GM23338 (cell line): Measurements from ENCODE around the gene ZNF438. TPM values are rescaled to one million over a fixed set of nuclear protein-coding genes. Genes with fewer than 3 reads are reported as not detected.

Experiments
- ATAC-seq: fragments of 200-7000 bp; cut with Tn5 transposase; 3 replicates; pipeline ENCODE4 v1.9.1; 2020
- DNase-seq: peaks from one replicate; pipeline ENCODE4 v3.0.0-alpha.2; 2015; ENCODE audit warnings: low spot score
- H2AFZ ChIP-seq: fragments of 200-600 bp; sonication (generic); 2 replicates; pipeline ENCODE4 v1.8.0; 2016; ENCODE audit warnings: antibody characterized with exemption, mild to moderate bottlenecking, moderate library complexity
- H3F3A ChIP-seq: fragments of 200-600 bp; sonication (generic); replicated peaks from 2 replicates; pipeline ENCODE4 v1.8.0; 2017; ENCODE audit warnings: antibody characterized with exemption, mixed run types, low read depth
- H3K27ac ChIP-seq: fragments of 200-600 bp; sonication (generic); 2 replicates; pipeline ENCODE4 v1.6.1; 2016; ENCODE audit warnings: low read depth
- H3K27me3 ChIP-seq: fragments of 200-600 bp; sonication (generic); 2 replicates; pipeline ENCODE4 v1.8.0; 2016; ENCODE audit warnings: mild to moderate bottlenecking, mixed run types, moderate library complexity; ENCODE audit not compliant: insufficient read depth
- H3K36me3 ChIP-seq: fragments of 200-600 bp; sonication (generic); 2 replicates; pipeline ENCODE4 v1.8.0; 2016; ENCODE audit warnings: mild to moderate bottlenecking; ENCODE audit not compliant: insufficient read depth
- H3K4me1 ChIP-seq: fragments of 200-600 bp; sonication (generic); 2 replicates; pipeline ENCODE4 v1.8.0; 2016; ENCODE audit warnings: mild to moderate bottlenecking, moderate library complexity; ENCODE audit not compliant: insufficient read depth
- H3K4me2 ChIP-seq: fragments of 200-600 bp; sonication (generic); 2 replicates; pipeline ENCODE4 v1.7.1; 2017; ENCODE audit warnings: mixed run types
- H3K4me3 ChIP-seq: fragments of 200-600 bp; sonication (generic); 2 replicates; pipeline ENCODE4 v1.6.1; 2016; ENCODE audit warnings: mixed run types
- H3K79me2 ChIP-seq: fragments of 200-600 bp; sonication (generic); replicated peaks from 2 replicates; pipeline ENCODE4 v1.8.0; 2017; ENCODE audit warnings: mild to moderate bottlenecking; ENCODE audit not compliant: insufficient read depth
- H3K9me2 ChIP-seq: fragments of 200-600 bp; sonication (generic); 2 replicates; pipeline ENCODE4 v1.8.0; 2017; ENCODE audit not compliant: insufficient read depth
- H4K20me1 ChIP-seq: fragments of 200-600 bp; sonication (generic); replicated peaks from 2 replicates; pipeline ENCODE4 v1.8.0; 2017; ENCODE audit warnings: mild to moderate bottlenecking; ENCODE audit not compliant: insufficient read depth
- H3K27ac Mint-ChIP-seq: 2 replicates; pipeline ENCODE4 v1.8.0; 2020; ENCODE audit warnings: inconsistent platforms, mild to moderate bottlenecking, moderate library complexity, mixed read lengths
- H3K27me3 Mint-ChIP-seq: 3 replicates; pipeline ENCODE4 v1.8.0; 2022; ENCODE audit warnings: low read depth, mild to moderate bottlenecking, moderate library complexity, mixed read lengths, inconsistent platforms; ENCODE audit not compliant: insufficient read depth, poor library complexity
- H3K36me3 Mint-ChIP-seq: 3 replicates; pipeline ENCODE4 v1.8.0; 2021; ENCODE audit warnings: low read depth, mild to moderate bottlenecking, inconsistent platforms, moderate library complexity, mixed read lengths
- H3K4me1 Mint-ChIP-seq: 3 replicates; pipeline ENCODE4 v1.8.0; 2020; ENCODE audit warnings: mild to moderate bottlenecking, inconsistent platforms, mixed read lengths
- H3K4me3 Mint-ChIP-seq: 3 replicates; pipeline ENCODE4 v1.8.0; 2021; ENCODE audit warnings: moderate library complexity, mild to moderate bottlenecking, inconsistent platforms, mixed read lengths
- H3K9me3 Mint-ChIP-seq: 3 replicates; pipeline ENCODE4 v1.8.0; 2020; ENCODE audit warnings: moderate library complexity, mild to moderate bottlenecking, inconsistent platforms, mixed read lengths
- ETS1 ChIP-seq: IDR thresholded peaks from 2 replicates; pipeline ENCODE4 v1.6.1; 2016; ENCODE audit warnings: antibody characterized with exemption
- EZH2phosphoT487 ChIP-seq: fragments of 200-600 bp; sonication (generic); IDR thresholded peaks from one replicate; pipeline ENCODE4 v1.8.1; 2018; ENCODE audit warnings: antibody characterized with exemption; ENCODE audit not compliant: unreplicated experiment
- NANOG ChIP-seq: IDR thresholded peaks from 2 replicates; pipeline ENCODE4 v1.6.1; 2016; ENCODE audit warnings: antibody characterized with exemption, borderline replicate concordance
- POLR2AphosphoS5 ChIP-seq: IDR thresholded peaks from 2 replicates; pipeline ENCODE4 v1.6.1; 2016; ENCODE audit warnings: antibody characterized with exemption, low read depth
- ZNF331 ChIP-seq: fragments of 250-450 bp; sonication (Bioruptor Pico); IDR thresholded peaks from 2 replicates; pipeline ENCODE4 v1.5.0; 2020; ENCODE audit warnings: low read depth, mild to moderate bottlenecking, moderate library complexity
- polyA plus RNA-seq: library from polyadenylated mRNA; unstranded; fragments of >200 nt; fragmentation: Nextera tagmentation; extraction: Ambion mirVana; gene quantifications from 2 replicates; pipeline ENCODE4 v1.2.1, GENCODE V29; 2016
- total RNA-seq: library from RNA; depleted of rRNA; stranded (reverse); fragments of >200 nt; shearing (Covaris generic); gene quantifications from 2 replicates; pipeline ENCODE4 v1.2.3, GENCODE V29; 2014
- TF ChIP-seq, protein P1 (sequence below): fragments of 250-450 bp; sonication (Bioruptor Pico); IDR thresholded peaks from 2 replicates; pipeline ENCODE4 v1.5.0; 2020; ENCODE audit warnings: mild to moderate bottlenecking, moderate library complexity
- TF ChIP-seq, protein P2 (sequence below): IDR thresholded peaks from one replicate; pipeline ENCODE4 v1.6.1; 2018; ENCODE audit warnings: antibody characterized with exemption; ENCODE audit not compliant: unreplicated experiment
- TF ChIP-seq, protein P3 (sequence below), 2 experiments: fragments of 200-600 bp in 1 of 2; sonication (generic) in 1 of 2; conservative IDR thresholded peaks; 2 replicates each; pipeline versions ENCODE4 v1.5.1 to v1.6.1; 2016 to 2017; ENCODE audit warnings: antibody characterized with exemption in 2 of 2, low read depth in 2 of 2, mild to moderate bottlenecking in 2 of 2, moderate library complexity in 1 of 2

Gene ZNF438
- total and polyA plus RNA-seq, 2 experiments from 2014 or later: 0.91 to 0.94 TPM

DNA sequence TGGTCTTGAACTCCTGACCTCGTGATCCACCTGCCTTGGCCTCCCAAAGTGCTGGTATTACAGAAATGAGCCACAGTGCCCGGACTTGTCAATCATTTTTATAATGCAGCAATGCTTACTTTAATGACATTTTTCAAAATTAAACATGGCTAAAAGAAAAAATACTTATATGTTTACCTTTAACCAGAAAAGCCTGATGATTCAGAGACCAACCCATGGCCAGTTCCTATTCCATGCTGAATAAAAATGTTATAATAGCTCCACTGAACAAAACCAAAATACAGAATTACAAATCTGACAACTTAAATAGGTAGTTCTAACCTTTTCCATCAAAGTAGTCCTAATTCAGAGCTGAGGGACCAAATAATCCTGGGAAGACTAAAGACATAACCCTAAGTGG lies 21.6 kb downstream of the ZNF438 start (continued):
- TF ChIP-seq, protein P1, sequence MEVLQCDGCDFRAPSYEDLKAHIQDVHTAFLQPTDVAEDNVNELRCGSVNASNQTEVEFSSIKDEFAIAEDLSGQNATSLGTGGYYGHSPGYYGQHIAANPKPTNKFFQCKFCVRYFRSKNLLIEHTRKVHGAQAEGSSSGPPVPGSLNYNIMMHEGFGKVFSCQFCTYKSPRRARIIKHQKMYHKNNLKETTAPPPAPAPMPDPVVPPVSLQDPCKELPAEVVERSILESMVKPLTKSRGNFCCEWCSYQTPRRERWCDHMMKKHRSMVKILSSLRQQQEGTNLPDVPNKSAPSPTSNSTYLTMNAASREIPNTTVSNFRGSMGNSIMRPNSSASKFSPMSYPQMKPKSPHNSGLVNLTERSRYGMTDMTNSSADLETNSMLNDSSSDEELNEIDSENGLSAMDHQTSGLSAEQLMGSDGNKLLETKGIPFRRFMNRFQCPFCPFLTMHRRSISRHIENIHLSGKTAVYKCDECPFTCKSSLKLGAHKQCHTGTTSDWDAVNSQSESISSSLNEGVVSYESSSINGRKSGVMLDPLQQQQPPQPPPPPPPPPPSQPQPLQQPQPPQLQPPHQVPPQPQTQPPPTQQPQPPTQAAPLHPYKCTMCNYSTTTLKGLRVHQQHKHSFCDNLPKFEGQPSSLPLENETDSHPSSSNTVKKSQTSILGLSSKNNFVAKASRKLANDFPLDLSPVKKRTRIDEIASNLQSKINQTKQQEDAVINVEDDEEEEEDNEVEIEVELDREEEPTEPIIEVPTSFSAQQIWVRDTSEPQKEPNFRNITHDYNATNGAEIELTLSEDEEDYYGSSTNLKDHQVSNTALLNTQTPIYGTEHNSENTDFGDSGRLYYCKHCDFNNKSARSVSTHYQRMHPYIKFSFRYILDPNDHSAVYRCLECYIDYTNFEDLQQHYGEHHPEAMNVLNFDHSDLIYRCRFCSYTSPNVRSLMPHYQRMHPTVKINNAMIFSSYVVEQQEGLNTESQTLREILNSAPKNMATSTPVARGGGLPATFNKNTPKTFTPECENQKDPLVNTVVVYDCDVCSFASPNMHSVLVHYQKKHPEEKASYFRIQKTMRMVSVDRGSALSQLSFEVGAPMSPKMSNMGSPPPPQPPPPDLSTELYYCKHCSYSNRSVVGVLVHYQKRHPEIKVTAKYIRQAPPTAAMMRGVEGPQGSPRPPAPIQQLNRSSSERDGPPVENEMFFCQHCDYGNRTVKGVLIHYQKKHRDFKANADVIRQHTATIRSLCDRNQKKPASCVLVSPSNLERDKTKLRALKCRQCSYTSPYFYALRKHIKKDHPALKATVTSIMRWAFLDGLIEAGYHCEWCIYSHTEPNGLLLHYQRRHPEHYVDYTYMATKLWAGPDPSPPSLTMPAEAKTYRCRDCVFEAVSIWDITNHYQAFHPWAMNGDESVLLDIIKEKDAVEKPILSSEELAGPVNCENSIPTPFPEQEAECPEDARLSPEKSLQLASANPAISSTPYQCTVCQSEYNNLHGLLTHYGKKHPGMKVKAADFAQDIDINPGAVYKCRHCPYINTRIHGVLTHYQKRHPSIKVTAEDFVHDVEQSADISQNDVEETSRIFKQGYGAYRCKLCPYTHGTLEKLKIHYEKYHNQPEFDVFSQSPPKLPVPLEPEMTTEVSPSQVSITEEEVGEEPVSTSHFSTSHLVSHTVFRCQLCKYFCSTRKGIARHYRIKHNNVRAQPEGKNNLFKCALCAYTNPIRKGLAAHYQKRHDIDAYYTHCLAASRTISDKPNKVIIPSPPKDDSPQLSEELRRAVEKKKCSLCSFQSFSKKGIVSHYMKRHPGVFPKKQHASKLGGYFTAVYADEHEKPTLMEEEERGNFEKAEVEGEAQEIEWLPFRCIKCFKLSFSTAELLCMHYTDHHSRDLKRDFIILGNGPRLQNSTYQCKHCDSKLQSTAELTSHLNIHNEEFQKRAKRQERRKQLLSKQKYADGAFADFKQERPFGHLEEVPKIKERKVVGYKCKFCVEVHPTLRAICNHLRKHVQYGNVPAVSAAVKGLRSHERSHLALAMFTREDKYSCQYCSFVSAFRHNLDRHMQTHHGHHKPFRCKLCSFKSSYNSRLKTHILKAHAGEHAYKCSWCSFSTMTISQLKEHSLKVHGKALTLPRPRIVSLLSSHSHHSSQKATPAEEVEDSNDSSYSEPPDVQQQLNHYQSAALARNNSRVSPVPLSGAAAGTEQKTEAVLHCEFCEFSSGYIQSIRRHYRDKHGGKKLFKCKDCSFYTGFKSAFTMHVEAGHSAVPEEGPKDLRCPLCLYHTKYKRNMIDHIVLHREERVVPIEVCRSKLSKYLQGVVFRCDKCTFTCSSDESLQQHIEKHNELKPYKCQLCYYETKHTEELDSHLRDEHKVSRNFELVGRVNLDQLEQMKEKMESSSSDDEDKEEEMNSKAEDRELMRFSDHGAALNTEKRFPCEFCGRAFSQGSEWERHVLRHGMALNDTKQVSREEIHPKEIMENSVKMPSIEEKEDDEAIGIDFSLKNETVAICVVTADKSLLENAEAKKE (CRISPR knock-in tag): no peak

DNA sequence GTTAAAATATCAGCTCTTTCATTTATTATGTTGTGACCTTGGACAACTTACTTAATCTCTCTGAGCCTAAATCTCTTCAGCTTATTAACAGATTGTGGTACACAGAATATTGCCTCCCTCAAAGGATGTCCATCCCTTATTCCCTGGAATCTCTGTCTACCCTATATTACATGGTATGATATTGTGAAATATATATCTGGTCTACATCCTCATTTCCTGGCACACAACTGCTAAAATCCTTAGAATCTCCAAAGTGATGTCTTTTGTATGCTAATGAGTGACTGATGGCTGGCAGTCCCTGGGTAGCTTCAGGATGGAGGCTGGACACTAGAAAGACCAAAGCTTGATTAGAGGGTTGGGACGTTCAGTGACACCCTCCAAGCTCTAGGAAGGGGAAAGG lies 25.8 kb downstream of the ZNF438 start:
- Histone ChIP-seq H2AFZ (no peak overlapping the region), H3K4me2 (no peak overlapping the region), H3F3A (no peaks in the 10 kb centered on the region), H3K9me2 (peaks cover 12% of the 10 kb centered on the region), H3K27me3 (no peaks in the 10 kb centered on the region), H3K4me1 (no peaks in the 10 kb centered on the region), H3K27ac (no peak overlapping the region), H3K79me2 (no peaks in the 10 kb centered on the region), H3K36me3 (no peaks in the 10 kb centered on the region), H4K20me1 (no peaks in the 10 kb centered on the region), H3K4me3 (no peak overlapping the region)
- Mint-ChIP-seq H3K27me3 (peaks cover 2% of the 10 kb centered on the region), H3K4me3 (no peak overlapping the region), H3K9me3 (no peaks in the 10 kb centered on the region), H3K36me3 (no peaks in the 10 kb centered on the region), H3K4me1 (peaks cover 9% of the 10 kb centered on the region; the same call in 1 of the 3 replicates), H3K27ac (no peak overlapping the region)
- no peak for ATAC-seq
- DNase-seq: no peak
- TF ChIP-seq ETS1: no peak
- TF ChIP-seq, protein P2, sequence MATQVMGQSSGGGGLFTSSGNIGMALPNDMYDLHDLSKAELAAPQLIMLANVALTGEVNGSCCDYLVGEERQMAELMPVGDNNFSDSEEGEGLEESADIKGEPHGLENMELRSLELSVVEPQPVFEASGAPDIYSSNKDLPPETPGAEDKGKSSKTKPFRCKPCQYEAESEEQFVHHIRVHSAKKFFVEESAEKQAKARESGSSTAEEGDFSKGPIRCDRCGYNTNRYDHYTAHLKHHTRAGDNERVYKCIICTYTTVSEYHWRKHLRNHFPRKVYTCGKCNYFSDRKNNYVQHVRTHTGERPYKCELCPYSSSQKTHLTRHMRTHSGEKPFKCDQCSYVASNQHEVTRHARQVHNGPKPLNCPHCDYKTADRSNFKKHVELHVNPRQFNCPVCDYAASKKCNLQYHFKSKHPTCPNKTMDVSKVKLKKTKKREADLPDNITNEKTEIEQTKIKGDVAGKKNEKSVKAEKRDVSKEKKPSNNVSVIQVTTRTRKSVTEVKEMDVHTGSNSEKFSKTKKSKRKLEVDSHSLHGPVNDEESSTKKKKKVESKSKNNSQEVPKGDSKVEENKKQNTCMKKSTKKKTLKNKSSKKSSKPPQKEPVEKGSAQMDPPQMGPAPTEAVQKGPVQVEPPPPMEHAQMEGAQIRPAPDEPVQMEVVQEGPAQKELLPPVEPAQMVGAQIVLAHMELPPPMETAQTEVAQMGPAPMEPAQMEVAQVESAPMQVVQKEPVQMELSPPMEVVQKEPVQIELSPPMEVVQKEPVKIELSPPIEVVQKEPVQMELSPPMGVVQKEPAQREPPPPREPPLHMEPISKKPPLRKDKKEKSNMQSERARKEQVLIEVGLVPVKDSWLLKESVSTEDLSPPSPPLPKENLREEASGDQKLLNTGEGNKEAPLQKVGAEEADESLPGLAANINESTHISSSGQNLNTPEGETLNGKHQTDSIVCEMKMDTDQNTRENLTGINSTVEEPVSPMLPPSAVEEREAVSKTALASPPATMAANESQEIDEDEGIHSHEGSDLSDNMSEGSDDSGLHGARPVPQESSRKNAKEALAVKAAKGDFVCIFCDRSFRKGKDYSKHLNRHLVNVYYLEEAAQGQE: no peak
- TF ChIP-seq ZNF331 (CRISPR knock-in tag): no peak
- TF ChIP-seq, protein P3, sequence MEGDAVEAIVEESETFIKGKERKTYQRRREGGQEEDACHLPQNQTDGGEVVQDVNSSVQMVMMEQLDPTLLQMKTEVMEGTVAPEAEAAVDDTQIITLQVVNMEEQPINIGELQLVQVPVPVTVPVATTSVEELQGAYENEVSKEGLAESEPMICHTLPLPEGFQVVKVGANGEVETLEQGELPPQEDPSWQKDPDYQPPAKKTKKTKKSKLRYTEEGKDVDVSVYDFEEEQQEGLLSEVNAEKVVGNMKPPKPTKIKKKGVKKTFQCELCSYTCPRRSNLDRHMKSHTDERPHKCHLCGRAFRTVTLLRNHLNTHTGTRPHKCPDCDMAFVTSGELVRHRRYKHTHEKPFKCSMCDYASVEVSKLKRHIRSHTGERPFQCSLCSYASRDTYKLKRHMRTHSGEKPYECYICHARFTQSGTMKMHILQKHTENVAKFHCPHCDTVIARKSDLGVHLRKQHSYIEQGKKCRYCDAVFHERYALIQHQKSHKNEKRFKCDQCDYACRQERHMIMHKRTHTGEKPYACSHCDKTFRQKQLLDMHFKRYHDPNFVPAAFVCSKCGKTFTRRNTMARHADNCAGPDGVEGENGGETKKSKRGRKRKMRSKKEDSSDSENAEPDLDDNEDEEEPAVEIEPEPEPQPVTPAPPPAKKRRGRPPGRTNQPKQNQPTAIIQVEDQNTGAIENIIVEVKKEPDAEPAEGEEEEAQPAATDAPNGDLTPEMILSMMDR (conservative IDR thresholded peaks at IDR 0.05; ENCODE audit: low read depth in 2 of 2): no peak
- no peak for TF ChIP-seq EZH2phosphoT487
- no peak for TF ChIP-seq NANOG
- TF ChIP-seq POLR2AphosphoS5: no peak
